ENCODE measurements around the gene CCDC157. TPM values are rescaled to one million over a fixed set of nuclear protein-coding genes. Genes with fewer than 3 reads are reported as not detected.
"Not testable (repeated sequence)": the region's sequence is repeated elsewhere in the genome, so short reads cannot be mapped to it uniquely, and the experiment has no call there.

The CCDC157 gene
- polyA plus RNA-seq, 1 of the 3 experiments (the other 2 are of a cell fraction) = 5.8 TPM

- Histone ChIP-seq H3K9ac (no peak overlapping the region), H3K9me2 (no peaks in the 10 kb centered on the region), H3K36me3 (replicated peaks in 1 of 2; ENCODE audit: control insufficient read depth in 1 of 2, insufficient read depth in 2 of 2, low read length in 1 of 2) (peaks cover 54 to 93% of the 10 kb centered on the region in 2 experiments), H2AFZ (ENCODE audit: low read depth) (no peak overlapping the region), H3K27ac (ENCODE audit: low read depth in 2 of 2, low read length in 1 of 2) (no peak overlapping the region), H3K27me3 (ENCODE audit: insufficient read depth) (no peaks in the 10 kb centered on the region), H3K4me1 (ENCODE audit: control insufficient read depth in 1 of 2, insufficient read depth in 2 of 2, low read depth in 1 of 2, low read length in 1 of 2) (no peaks in the 10 kb centered on the region), H4K20me1 (ENCODE audit: insufficient read depth) (no peaks in the 10 kb centered on the region), H3K9me3 (no peaks in the 10 kb centered on the region), H3K4me3 (ENCODE audit: low read depth in 2 of 2, low read length in 1 of 2) (no peak overlapping the region), H3F3A (replicated peaks; ENCODE audit: insufficient read depth) (peaks cover 5% of the 10 kb centered on the region), H3K79me2 (ENCODE audit: insufficient read depth) (no peaks in the 10 kb centered on the region), H3K4me2 (no peak overlapping the region)
- POLR2A ChIA-PET = interaction anchor here (1.3 kb wide), 1 partner anchor 20 kb away, joined by 3 read pairs; the partner anchor contains the start of genes CCDC157 and SF3A1
- DNase-seq = no peak
- CTCF ChIA-PET = interaction anchor here (0.8 to 2.4 kb wide), 3 partner anchors 9 to 49 kb away, joined by 3 to 15 read pairs (median 4); no protein-coding TSS in a partner anchor
- TF ChIP-seq IRF3 (IDR thresholded peaks at IDR 0.05; ENCODE audit: low read depth, low read length) (no peak), GABPA (IDR thresholded peaks at IDR 0.05; ENCODE audit: low read depth) (no peak)
- WGBS (ENCODE audit: low lambda C conversion rate) = 100% methylated on average over 4 of the region's 4 CpGs
These were observed 19.9 kb upstream of the CCDC157 start for GRCh38 chr22:30336752-30337460.

GRCh38 chr22:30337461-30337778, 19.4 kb upstream of the CCDC157 start:
- no peak for DNase-seq
- Histone ChIP-seq H4K20me1 (ENCODE audit: insufficient read depth) (no peaks in the 10 kb centered on the region), H3K9me2 (no peaks in the 10 kb centered on the region), H3K4me3 (ENCODE audit: low read depth in 2 of 2, low read length in 1 of 2) (no peak overlapping the region), H3K4me2 (no peak overlapping the region), H3K4me1 (ENCODE audit: control insufficient read depth in 1 of 2, insufficient read depth in 2 of 2, low read depth in 1 of 2, low read length in 1 of 2) (no peaks in the 10 kb centered on the region), H3K36me3 (replicated peaks in 1 of 2; ENCODE audit: control insufficient read depth in 1 of 2, insufficient read depth in 2 of 2, low read length in 1 of 2) (peaks cover 56 to 93% of the 10 kb centered on the region in 2 experiments), H3K79me2 (ENCODE audit: insufficient read depth) (no peaks in the 10 kb centered on the region), H3K27me3 (ENCODE audit: insufficient read depth) (no peaks in the 10 kb centered on the region), H3K27ac (ENCODE audit: low read depth in 2 of 2, low read length in 1 of 2) (no peak overlapping the region), H3K9me3 (no peaks in the 10 kb centered on the region), H2AFZ (ENCODE audit: low read depth) (no peak overlapping the region), H3K9ac (no peak overlapping the region), H3F3A (replicated peaks; ENCODE audit: insufficient read depth) (peaks cover 5% of the 10 kb centered on the region)
- WGBS (ENCODE audit: low lambda C conversion rate) = 84% methylated on average over 8 of the region's 8 CpGs
- ChIA-PET POLR2A (interaction anchor here (1.3 kb wide), 1 partner anchor 19 kb away, joined by 3 read pairs; the partner anchor contains the start of genes CCDC157 and SF3A1), CTCF (interaction anchor here (1.3 kb wide), 1 partner anchor 9 kb away, joined by 4 read pairs; no protein-coding TSS in a partner anchor)
- TF ChIP-seq FOSL2 (IDR thresholded peaks at IDR 0.05; ENCODE audit: borderline replicate concordance, low read depth) = no peak
- TF ChIP-seq CTCF (IDR thresholded peaks at IDR 0.05) = no peak
- TF ChIP-seq RFX5 (IDR thresholded peaks at IDR 0.05; ENCODE audit: low read length) = no peak
- TF ChIP-seq SMC3 (IDR thresholded peaks at IDR 0.05; ENCODE audit: low read depth, low read length) = no peak
- no peak for TF ChIP-seq FOXJ3 (CRISPR knock-in tag; IDR thresholded peaks at IDR 0.05)
- TF ChIP-seq CHD2 (IDR thresholded peaks at IDR 0.05; ENCODE audit: low read length, partially characterized antibody) = no peak
- TF ChIP-seq SIN3A (IDR thresholded peaks at IDR 0.05; ENCODE audit: borderline replicate concordance, low read depth, low read length) = no peak
- no peak for TF ChIP-seq ZBTB33 (IDR thresholded peaks at IDR 0.05; ENCODE audit: borderline replicate concordance, low read depth)

- CTCF ChIA-PET; H3K4me1 ChIP-seq (ENCODE audit: control insufficient read depth in 1 of 2, insufficient read depth in 2 of 2, low read depth in 1 of 2, low read length in 1 of 2); H3K4me2 ChIP-seq; H3K4me3 ChIP-seq (ENCODE audit: low read depth in 2 of 2, low read length in 1 of 2); H3K27ac ChIP-seq (ENCODE audit: low read depth in 2 of 2, low read length in 1 of 2); H2AFZ ChIP-seq (ENCODE audit: low read depth); H3K27me3 ChIP-seq (ENCODE audit: insufficient read depth); H3K79me2 ChIP-seq (ENCODE audit: insufficient read depth); DNase-seq; POLR2A ChIA-PET; H3K9me3 ChIP-seq; H3K9ac ChIP-seq; H3F3A ChIP-seq (replicated peaks; ENCODE audit: insufficient read depth); H4K20me1 ChIP-seq (ENCODE audit: insufficient read depth); H3K9me2 ChIP-seq: not testable (repeated sequence)
- H3K36me3 ChIP-seq (replicated peaks in 1 of 2; ENCODE audit: control insufficient read depth in 1 of 2, insufficient read depth in 2 of 2, low read length in 1 of 2) = peaks cover 62 to 95% of the 10 kb centered on the region in 2 experiments
- WGBS (ENCODE audit: low lambda C conversion rate) = 93% methylated on average over 9 of the region's 9 CpGs
These were observed 18.5 kb upstream of the CCDC157 start for GRCh38 chr22:30338341-30338740.
